HTR-8/SVneo (cell line): Measurements from ENCODE around the gene GAL3ST3.

ENCODE experiments used
- DNase-seq: peaks from one replicate; pipeline ENCODE4 v3.0.0; 2011; ENCODE audit warnings: low spot score, mixed read lengths; ENCODE audit not compliant: insufficient read length
- FAIRE-seq: peaks from 2 replicates; lab custom pipeline; 2011; peaks lifted over from hg19 to GRCh38; lab: Jason Lieb, UNC

Gene GAL3ST3

GRCh38 chr11:65997286-65997685, 51.7 kb downstream of the GAL3ST3 start:
- FAIRE-seq (no peak), DNase-seq (no peak)

GRCh38 chr11:65992056-65992455, 56.9 kb downstream of the GAL3ST3 start:
- FAIRE-seq (no peak), DNase-seq (no peak)
